AG04450 (cell line): ENCODE results near the gene TYMS. TPM values are rescaled to one million over a fixed set of nuclear protein-coding genes. Genes with fewer than 3 reads are reported as not detected.

ENCODE experiments used
- CTCF ChIA-PET: fragments of 300-600, 350-600 bp; formaldehyde crosslinking; extraction: SDS; loops from one replicate; lab custom pipeline; 2022; ENCODE audit warnings: antibody characterized with exemption, inconsistent platforms; lab: Charles Lee
- POLR2A ChIA-PET: fragments of 350-600 bp; formaldehyde crosslinking; extraction: SDS; loops from one replicate; lab custom pipeline; 2021; ENCODE audit warnings: antibody characterized with exemption, inconsistent platforms; lab: Yijun Ruan, JAX
- DNase-seq: peaks from one replicate; pipeline ENCODE4 v3.0.0-alpha.2; 2011; ENCODE audit warnings: low read depth, low spot score
- H3K27ac ChIP-seq: one replicate; pipeline ENCODE4 v1.5.1; 2012; ENCODE audit warnings: low read depth, low read length, control low read depth
- H3K27me3 ChIP-seq: one replicate; pipeline ENCODE4 v1.6.0; 2012; ENCODE audit warnings: low read length; ENCODE audit not compliant: control insufficient read depth, insufficient read depth
- H3K4me3 ChIP-seq: 2 replicates; pipeline ENCODE4 v1.5.1; 2011; ENCODE audit warnings: mild to moderate bottlenecking, low read depth, low read length, control low read depth
- H3K9me3 ChIP-seq: 2 replicates; pipeline ENCODE4 v1.5.1; 2012; ENCODE audit warnings: low read length; ENCODE audit not compliant: control insufficient read depth, insufficient read depth
- polyA plus RNA-seq: library from polyadenylated mRNA; depleted of rRNA; stranded (reverse); fragments of >200 nt; gene quantifications from 2 replicates; pipeline ENCODE4 v1.2.3, GENCODE V29; 2011
- TF ChIP-seq, protein P1 (sequence below): IDR thresholded peaks from 2 replicates; pipeline ENCODE4 v1.5.1; 2011; ENCODE audit warnings: low read depth, low read length, control low read depth, inconsistent platforms

The TYMS gene
- polyA plus RNA-seq, 1 experiment: 43.0 TPM

- Histone ChIP-seq H3K27ac (no peak overlapping the region), H3K27me3 (no peaks in the 10 kb centered on the region), H3K4me3 (no peak overlapping the region), H3K9me3 (no peaks in the 10 kb centered on the region)
- no peak for DNase-seq
- CTCF ChIA-PET: interaction anchor here (1.5 kb wide), 1 partner anchor 142 kb away, joined by 4 read pairs; no protein-coding TSS in a partner anchor
- POLR2A ChIA-PET: no interaction called here
- TF ChIP-seq, protein P1, sequence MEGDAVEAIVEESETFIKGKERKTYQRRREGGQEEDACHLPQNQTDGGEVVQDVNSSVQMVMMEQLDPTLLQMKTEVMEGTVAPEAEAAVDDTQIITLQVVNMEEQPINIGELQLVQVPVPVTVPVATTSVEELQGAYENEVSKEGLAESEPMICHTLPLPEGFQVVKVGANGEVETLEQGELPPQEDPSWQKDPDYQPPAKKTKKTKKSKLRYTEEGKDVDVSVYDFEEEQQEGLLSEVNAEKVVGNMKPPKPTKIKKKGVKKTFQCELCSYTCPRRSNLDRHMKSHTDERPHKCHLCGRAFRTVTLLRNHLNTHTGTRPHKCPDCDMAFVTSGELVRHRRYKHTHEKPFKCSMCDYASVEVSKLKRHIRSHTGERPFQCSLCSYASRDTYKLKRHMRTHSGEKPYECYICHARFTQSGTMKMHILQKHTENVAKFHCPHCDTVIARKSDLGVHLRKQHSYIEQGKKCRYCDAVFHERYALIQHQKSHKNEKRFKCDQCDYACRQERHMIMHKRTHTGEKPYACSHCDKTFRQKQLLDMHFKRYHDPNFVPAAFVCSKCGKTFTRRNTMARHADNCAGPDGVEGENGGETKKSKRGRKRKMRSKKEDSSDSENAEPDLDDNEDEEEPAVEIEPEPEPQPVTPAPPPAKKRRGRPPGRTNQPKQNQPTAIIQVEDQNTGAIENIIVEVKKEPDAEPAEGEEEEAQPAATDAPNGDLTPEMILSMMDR: no peak
Observed at GRCh38 chr18:697800-698199, 40.3 kb downstream of the TYMS start.

DNA sequence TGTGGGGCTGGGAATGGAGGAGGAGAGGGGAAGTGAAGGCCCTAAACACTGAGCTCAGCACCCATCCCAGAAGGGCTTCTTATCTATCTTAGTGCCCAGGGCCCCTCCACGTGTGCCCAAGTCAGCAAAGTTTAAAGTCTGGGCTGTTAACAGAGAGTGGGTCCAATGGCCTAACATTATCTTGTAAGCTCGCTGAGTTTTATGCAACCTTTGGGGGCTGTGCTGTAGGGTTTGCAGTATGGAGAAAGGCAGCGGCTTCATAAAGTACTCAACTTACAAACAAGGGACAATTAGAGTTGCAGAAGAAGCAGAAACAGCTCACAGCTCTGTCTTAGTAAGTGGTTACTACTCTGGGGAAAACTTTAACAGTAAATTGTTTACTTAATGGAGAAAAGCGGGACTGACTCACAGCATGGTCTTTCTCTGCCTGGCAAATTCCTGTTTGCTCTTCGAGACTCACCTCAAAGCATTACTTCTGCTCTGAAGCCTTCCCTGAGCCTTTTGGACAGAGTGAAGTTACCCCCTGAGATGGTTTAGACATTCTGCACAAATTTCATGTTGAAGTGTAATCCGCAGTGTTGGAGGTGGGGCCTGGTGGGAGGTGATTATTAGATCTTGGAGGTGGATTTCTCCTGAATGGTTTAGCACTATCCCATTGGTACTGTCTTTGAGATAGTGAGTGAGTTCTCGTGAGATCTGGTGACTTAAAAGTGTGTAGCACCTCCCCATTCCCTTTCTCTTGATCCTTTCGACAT is 45.9 kb downstream of the TYMS start:
- H3K9me3 ChIP-seq: no peaks in the 10 kb centered on the region
- DNase-seq: peak; percentile 61
- peak overlapping the region; percentile 96 for H3K27ac ChIP-seq
- H3K4me3 ChIP-seq: peak overlapping the region; percentile 29; the same call in 1 of the 2 replicates
- ChIA-PET CTCF (interaction anchor here (0.8 to 2.7 kb wide), 3 partner anchors 36 to 136 kb away, joined by 3 to 7 read pairs (median 5); no protein-coding TSS in a partner anchor), POLR2A (interaction anchor here (0.7 to 2.1 kb wide), 3 partner anchors 9 to 131 kb away, joined by 3 to 6 read pairs (median 6); partner anchors contain the start of gene ENOSF1)
- TF ChIP-seq, protein P1: no peak
- H3K27me3 ChIP-seq: no peaks in the 10 kb centered on the region

GRCh38 chr18:706405-706804 is 49.0 kb downstream of the TYMS start:
- ChIA-PET POLR2A (no interaction called here), CTCF (interaction anchor here (1.4 kb wide), 1 partner anchor 82 kb away, joined by 3 read pairs; no protein-coding TSS in a partner anchor)
- DNase-seq: no peak
- Histone ChIP-seq H3K9me3 (no peaks in the 10 kb centered on the region), H3K27ac (no peak overlapping the region), H3K27me3 (no peaks in the 10 kb centered on the region), H3K4me3 (no peak overlapping the region)
- TF ChIP-seq, protein P1: no peak

GRCh38 chr18:708096-708495 is 50.6 kb downstream of the TYMS start:
- H3K4me3 ChIP-seq: no peak overlapping the region
- ChIA-PET CTCF (interaction anchor here (0.6 to 2.3 kb wide), 4 partner anchors 83 to 449 kb away, joined by 3 to 17 read pairs (median 3); no protein-coding TSS in a partner anchor), POLR2A (no interaction called here)
- H3K27ac ChIP-seq: no peak overlapping the region
- DNase-seq: no peak
- H3K27me3 ChIP-seq: no peaks in the 10 kb centered on the region
- TF ChIP-seq, protein P1: no peak
- peaks cover 6% of the 10 kb centered on the region for H3K9me3 ChIP-seq

GRCh38 chr18:709771-710170 is 52.3 kb downstream of the TYMS start:
- ChIA-PET POLR2A (no interaction called here), CTCF (interaction anchor here (0.7 to 2.2 kb wide), 3 partner anchors 39 to 126 kb away, joined by 3 to 8 read pairs (median 3); no protein-coding TSS in a partner anchor)
- H3K27ac ChIP-seq: no peak overlapping the region
- TF ChIP-seq, protein P1: no peak
- no peaks in the 10 kb centered on the region for H3K27me3 ChIP-seq
- DNase-seq: no peak
- peaks cover 11% of the 10 kb centered on the region for H3K9me3 ChIP-seq
- no peak overlapping the region for H3K4me3 ChIP-seq
